HEK293 (cell line): ENCODE measurements around the gene GOLGA5.
A peak's percentile ranks its signal among the peaks of the same experiment; 100 is the strongest.
"Not testable (repeated sequence)": the region's sequence is repeated elsewhere in the genome, so short reads cannot be mapped to it uniquely, and the experiment has no call there.

Experiments
- CTCF ChIA-PET: fragments of 350-600 bp; formaldehyde crosslinking; extraction: SDS; loops from one replicate; lab custom pipeline; 2021; ENCODE audit warnings: antibody characterized with exemption; lab: Yijun Ruan, JAX
- POLR2A ChIA-PET: fragments of 300-600 bp; formaldehyde crosslinking; extraction: SDS; loops from one replicate; lab custom pipeline; 2020; ENCODE audit warnings: antibody characterized with exemption, inconsistent platforms; lab: Yijun Ruan, JAX
- H3K27ac ChIP-seq: fragments of 200-500 bp; sonication (Bioruptor generic); 2 replicates; pipeline ENCODE4 v1.5.1; 2014; ENCODE audit warnings: low read depth, low read length, control low read depth, inconsistent platforms; ENCODE audit errors: extremely low read depth
- H3K36me3 ChIP-seq, 2 experiments: fragments of 200-500 bp in 1 of 2; sonication (Bioruptor generic) in 1 of 2; 1 replicate in 1 of 2; 2 replicates in 1 of 2; pipeline ENCODE4 v1.5.1; 2014 to 2017; ENCODE audit warnings: inconsistent platforms in 2 of 2, low read length in 2 of 2; ENCODE audit not compliant: control insufficient read depth in 2 of 2, insufficient read depth in 1 of 2
- H3K4me1 ChIP-seq: fragments of 200-500 bp; sonication (Bioruptor generic); 2 replicates; pipeline ENCODE4 v1.5.1; 2014; ENCODE audit warnings: mild to moderate bottlenecking, low read length, inconsistent platforms; ENCODE audit not compliant: control insufficient read depth, insufficient read depth
- H3K4me3 ChIP-seq: 2 replicates; pipeline ENCODE4 v1.5.1; 2011; ENCODE audit warnings: low read depth, mild to moderate bottlenecking, control low read depth, low read length, moderate library complexity
- H3K9me3 ChIP-seq: fragments of 200-500 bp; sonication (Bioruptor generic); 2 replicates; pipeline ENCODE4 v1.5.1; 2014; ENCODE audit warnings: low read depth, low read length, inconsistent platforms; ENCODE audit not compliant: control insufficient read depth, insufficient read depth
- EGR2 ChIP-seq: fragments of 450-650 bp; formaldehyde crosslinking; IDR thresholded peaks from 2 replicates; pipeline ENCODE4 v1.5.1; 2016; ENCODE audit warnings: low read depth, missing biosample characterization, missing genetic modification characterization
- GLIS1 ChIP-seq: fragments of 450-650 bp; formaldehyde crosslinking; IDR thresholded peaks from 2 replicates; pipeline ENCODE4 v1.5.1; 2016; ENCODE audit warnings: missing biosample characterization, missing genetic modification characterization
- PRDM1 ChIP-seq: fragments of 450-650 bp; formaldehyde crosslinking; IDR thresholded peaks from 2 replicates; pipeline ENCODE4; 2016; ENCODE audit warnings: missing biosample characterization, missing genetic modification characterization
- ZFHX2 ChIP-seq: fragments of 450-650 bp; formaldehyde crosslinking; conservative IDR thresholded peaks from 2 replicates; pipeline ENCODE4 v1.5.1; 2016; ENCODE audit warnings: missing biosample characterization, missing genetic modification characterization
- ZFP41 ChIP-seq: fragments of 450-650 bp; formaldehyde crosslinking; IDR thresholded peaks from 2 replicates; pipeline ENCODE4 v1.5.1; 2016; ENCODE audit warnings: missing biosample characterization, missing genetic modification characterization, borderline replicate concordance
- ZNF174 ChIP-seq: fragments of 450-650 bp; formaldehyde crosslinking; IDR thresholded peaks from 2 replicates; pipeline ENCODE4 v1.5.0; 2017; ENCODE audit warnings: missing biosample characterization, mild to moderate bottlenecking, missing genetic modification characterization
- ZNF211 ChIP-seq: fragments of 450-650 bp; formaldehyde crosslinking; IDR thresholded peaks from 2 replicates; pipeline ENCODE4 v1.5.1; 2016; ENCODE audit warnings: low read depth, missing biosample characterization, missing genetic modification characterization
- ZNF501 ChIP-seq: fragments of 450-650 bp; formaldehyde crosslinking; IDR thresholded peaks from 2 replicates; pipeline ENCODE4 v1.5.1; 2016; ENCODE audit warnings: missing biosample characterization, missing genetic modification characterization
- ZNF623 ChIP-seq: fragments of 450-650 bp; formaldehyde crosslinking; IDR thresholded peaks from 2 replicates; pipeline ENCODE4 v1.5.1; 2016; ENCODE audit warnings: missing biosample characterization, missing genetic modification characterization
- ZNF654 ChIP-seq: fragments of 450-650 bp; formaldehyde crosslinking; IDR thresholded peaks from 2 replicates; pipeline ENCODE4 v1.5.1; 2016; ENCODE audit warnings: low read depth, missing biosample characterization, missing genetic modification characterization
- ZNF658 ChIP-seq: fragments of 450-650 bp; formaldehyde crosslinking; IDR thresholded peaks from 2 replicates; pipeline ENCODE4; 2016; ENCODE audit warnings: missing biosample characterization, missing genetic modification characterization
- ZNF747 ChIP-seq: fragments of 450-650 bp; formaldehyde crosslinking; IDR thresholded peaks from 2 replicates; pipeline ENCODE4 v1.5.1; 2016; ENCODE audit warnings: missing biosample characterization, missing genetic modification characterization
- TF ChIP-seq, protein P1 (sequence below): fragments of 450-650 bp; IDR thresholded peaks from 2 replicates; pipeline ENCODE4 v1.5.1; 2018; ENCODE audit warnings: missing biosample characterization, mild to moderate bottlenecking, missing genetic modification characterization
- TF ChIP-seq, protein P2 (sequence below): fragments of 450-650 bp; formaldehyde crosslinking; IDR thresholded peaks from 2 replicates; pipeline ENCODE4 v1.5.1; 2016; ENCODE audit warnings: missing biosample characterization, missing genetic modification characterization, low read depth

GOLGA5 gene

DNA sequence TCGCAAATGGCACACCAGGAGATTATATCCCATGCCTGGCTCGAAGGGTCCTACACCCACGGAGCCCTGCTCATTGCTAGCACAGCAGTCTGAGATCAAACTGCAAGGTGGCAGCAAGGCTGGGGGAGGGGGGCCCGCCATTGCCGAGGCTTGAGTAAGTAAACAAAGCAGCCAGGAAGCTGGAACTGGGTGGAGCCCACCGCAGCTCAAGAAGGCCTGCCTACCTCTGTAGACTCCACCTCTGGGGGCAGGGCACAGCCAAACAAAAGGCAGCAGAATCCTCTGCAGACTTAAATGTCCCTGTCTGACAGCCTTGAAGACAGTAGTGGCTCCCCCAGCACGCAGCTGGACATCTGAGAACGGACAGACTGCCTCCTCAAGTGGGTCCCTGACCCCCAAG, 59.0 kb downstream of the GOLGA5 start:
- H3K4me3 ChIP-seq, H3K9me3 ChIP-seq, H3K36me3 ChIP-seq, CTCF ChIA-PET, H3K4me1 ChIP-seq, POLR2A ChIA-PET, H3K27ac ChIP-seq: not testable (repeated sequence)

DNA sequence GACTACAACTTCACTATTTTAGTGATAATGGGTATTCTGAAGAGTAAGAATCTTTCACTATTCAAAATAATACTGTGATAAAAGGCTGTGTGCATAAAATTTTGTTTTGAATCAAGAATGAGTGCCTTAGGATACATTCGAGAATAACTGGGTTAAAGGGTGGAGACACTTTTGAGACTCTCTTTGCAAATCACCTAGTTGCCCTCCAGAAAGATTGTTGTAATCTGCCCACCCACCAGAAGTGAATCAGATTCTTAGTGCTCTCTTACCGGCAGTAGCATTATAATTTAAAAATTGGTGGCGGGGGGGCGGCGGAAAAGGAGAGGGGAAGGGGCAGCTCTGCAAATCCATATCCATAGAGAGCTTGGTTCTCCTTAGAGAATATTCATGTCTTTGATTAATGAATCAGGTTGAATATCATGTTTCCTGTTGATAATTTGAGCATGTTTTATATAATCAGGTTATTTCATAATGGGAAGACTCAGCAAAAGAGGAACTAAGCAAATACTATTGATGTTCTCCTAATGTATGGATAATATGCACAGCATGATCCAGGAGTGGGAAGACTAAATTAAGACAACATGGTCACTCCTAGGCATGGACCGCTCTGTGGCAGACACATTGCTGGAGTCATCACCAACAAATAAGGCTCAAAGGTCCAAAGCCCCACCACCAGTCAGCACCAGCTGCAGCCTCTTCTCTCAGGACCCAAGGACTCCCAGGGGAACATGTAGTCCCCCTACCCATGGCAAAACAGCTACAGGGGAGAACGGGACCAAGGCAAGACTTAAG, 66.1 kb downstream of the GOLGA5 start:
- CTCF ChIA-PET, result no interaction called here
- Histone ChIP-seq H3K4me1 (no peaks in the 10 kb centered on the region), H3K36me3 (no peaks in the 10 kb centered on the region), H3K9me3 (no peaks in the 10 kb centered on the region), H3K27ac (no peak overlapping the region), H3K4me3 (no peak overlapping the region)
- POLR2A ChIA-PET, result no interaction called here
- TF ChIP-seq, protein P1, sequence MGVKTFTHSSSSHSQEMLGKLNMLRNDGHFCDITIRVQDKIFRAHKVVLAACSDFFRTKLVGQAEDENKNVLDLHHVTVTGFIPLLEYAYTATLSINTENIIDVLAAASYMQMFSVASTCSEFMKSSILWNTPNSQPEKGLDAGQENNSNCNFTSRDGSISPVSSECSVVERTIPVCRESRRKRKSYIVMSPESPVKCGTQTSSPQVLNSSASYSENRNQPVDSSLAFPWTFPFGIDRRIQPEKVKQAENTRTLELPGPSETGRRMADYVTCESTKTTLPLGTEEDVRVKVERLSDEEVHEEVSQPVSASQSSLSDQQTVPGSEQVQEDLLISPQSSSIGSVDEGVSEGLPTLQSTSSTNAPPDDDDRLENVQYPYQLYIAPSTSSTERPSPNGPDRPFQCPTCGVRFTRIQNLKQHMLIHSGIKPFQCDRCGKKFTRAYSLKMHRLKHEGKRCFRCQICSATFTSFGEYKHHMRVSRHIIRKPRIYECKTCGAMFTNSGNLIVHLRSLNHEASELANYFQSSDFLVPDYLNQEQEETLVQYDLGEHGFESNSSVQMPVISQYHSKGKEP (tag by site-specific recombination), result no peak
- TF ChIP-seq ZNF654, result no peak

DNA sequence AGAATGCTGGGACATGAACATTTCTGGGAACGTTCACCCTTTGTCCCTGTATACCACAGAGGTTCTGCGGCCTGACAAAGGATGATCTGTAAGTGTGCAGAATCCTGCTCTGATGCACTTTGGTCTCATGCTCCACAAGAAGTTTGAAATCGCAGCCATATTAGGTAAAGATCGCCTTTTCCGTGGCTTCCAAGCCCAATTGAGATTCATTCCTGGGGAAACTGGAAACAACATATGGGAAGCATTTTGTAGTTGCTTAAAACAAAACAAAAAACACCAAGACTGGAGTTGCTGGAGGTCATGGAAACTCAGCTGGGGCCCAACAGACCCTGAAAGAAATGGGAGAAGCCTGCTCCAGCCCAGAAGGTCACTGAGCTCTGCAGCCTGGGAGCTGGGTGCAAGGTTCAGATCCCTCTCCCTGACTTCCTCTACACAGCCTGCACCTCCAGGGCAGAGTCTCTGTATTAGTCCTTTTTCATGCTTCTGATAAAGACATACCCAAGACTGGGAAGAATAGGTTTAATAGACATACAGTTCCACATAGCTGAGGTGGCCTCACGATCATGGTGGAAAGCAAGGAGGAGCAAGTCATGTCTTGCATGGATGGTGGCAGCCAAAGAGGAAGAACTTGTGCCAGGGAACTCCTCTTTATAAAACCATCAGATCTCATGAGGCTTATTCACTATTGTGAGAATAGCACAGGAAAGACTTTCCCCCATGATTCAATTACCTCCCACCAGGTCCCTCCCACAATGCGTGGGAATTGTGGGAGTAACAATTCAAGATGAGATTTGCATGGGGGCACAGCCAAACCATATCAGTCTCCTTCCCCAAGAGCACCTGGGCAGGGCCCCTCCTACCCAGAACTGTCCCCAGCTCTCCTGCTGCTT, 68.0 kb downstream of the GOLGA5 start:
- H3K27ac ChIP-seq, result no peak overlapping the region
- ChIA-PET POLR2A (interaction anchor here (0.6 kb wide), 1 partner anchor 56 kb away, joined by 3 read pairs; no protein-coding TSS in a partner anchor), CTCF (interaction anchor here (0.6 kb wide), 1 partner anchor 32 kb away, joined by 3 read pairs; no protein-coding TSS in a partner anchor)
- no peaks in the 10 kb centered on the region for H3K4me1 ChIP-seq
- H3K4me3 ChIP-seq, result no peak overlapping the region
- TF ChIP-seq ZNF658 (tag by site-specific recombination), result no peak
- no peak for TF ChIP-seq PRDM1 (tag by site-specific recombination)
- TF ChIP-seq ZNF174 (tag by site-specific recombination), result no peak
- TF ChIP-seq GLIS1 (tag by site-specific recombination), result peak; percentile 7; the same call in 1 of the 2 replicates
- no peak for TF ChIP-seq ZNF211 (tag by site-specific recombination)
- TF ChIP-seq EGR2 (tag by site-specific recombination), result peak; percentile 85
- peak; percentile 80 for TF ChIP-seq ZFHX2
- H3K36me3 ChIP-seq, result no peaks in the 10 kb centered on the region
- no peaks in the 10 kb centered on the region for H3K9me3 ChIP-seq

DNA sequence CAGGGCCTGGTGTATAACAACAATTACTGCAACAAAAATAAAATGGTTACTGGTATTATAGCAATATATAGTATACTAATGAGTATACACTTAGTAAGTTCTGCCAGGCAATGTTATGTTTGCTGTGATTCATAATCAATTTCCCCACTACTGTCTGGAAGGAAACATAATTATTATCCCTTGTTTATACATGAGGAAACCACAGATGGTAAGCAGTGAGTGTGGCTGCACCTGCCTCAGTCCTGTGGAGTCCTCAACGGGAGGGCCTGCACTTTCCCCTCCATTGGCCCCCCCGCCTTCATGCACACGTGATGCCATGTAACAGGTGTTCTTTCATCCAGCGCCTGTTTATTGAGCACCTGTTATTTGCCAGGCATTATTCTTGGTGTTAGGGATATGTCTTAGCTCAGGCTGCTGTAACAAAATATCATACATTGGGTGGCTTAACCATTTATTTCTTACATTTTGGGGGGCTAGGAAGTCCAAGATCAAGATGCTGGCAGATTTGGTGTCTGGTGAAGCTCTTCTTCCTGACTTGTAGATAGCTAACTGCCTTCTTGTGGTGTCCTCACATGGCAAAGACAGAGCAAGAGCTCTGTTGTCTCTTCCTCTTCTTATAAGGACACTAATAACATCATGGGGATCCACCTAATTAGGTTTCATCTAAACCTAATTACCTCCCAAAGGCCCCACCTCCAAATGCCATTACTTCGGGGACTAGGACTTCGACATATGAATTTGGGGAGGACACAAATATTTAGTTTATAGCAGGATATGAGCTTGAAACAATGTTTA, 69.4 kb downstream of the GOLGA5 start:
- ChIA-PET POLR2A (no interaction called here), CTCF (no interaction called here)
- Histone ChIP-seq H3K36me3 (no peaks in the 10 kb centered on the region), H3K27ac (no peak overlapping the region), H3K9me3 (no peaks in the 10 kb centered on the region), H3K4me3 (no peak overlapping the region), H3K4me1 (no peaks in the 10 kb centered on the region)
- no peak for TF ChIP-seq ZNF623
- TF ChIP-seq ZNF747 (tag by site-specific recombination), result no peak
- no peak for TF ChIP-seq ZNF501 (tag by site-specific recombination)
- TF ChIP-seq, protein P1 (tag by site-specific recombination), result no peak
- TF ChIP-seq GLIS1 (tag by site-specific recombination), result no peak
- no peak for TF ChIP-seq ZFP41 (tag by site-specific recombination)
- TF ChIP-seq, protein P2, sequence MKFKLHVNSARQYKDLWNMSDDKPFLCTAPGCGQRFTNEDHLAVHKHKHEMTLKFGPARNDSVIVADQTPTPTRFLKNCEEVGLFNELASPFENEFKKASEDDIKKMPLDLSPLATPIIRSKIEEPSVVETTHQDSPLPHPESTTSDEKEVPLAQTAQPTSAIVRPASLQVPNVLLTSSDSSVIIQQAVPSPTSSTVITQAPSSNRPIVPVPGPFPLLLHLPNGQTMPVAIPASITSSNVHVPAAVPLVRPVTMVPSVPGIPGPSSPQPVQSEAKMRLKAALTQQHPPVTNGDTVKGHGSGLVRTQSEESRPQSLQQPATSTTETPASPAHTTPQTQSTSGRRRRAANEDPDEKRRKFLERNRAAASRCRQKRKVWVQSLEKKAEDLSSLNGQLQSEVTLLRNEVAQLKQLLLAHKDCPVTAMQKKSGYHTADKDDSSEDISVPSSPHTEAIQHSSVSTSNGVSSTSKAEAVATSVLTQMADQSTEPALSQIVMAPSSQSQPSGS, result no peak
